ENCODE data around the gene ZNF540. TPM values are rescaled to one million over a fixed set of nuclear protein-coding genes. Genes with fewer than 3 reads are reported as not detected.
A peak's percentile ranks its signal among the peaks of the same experiment; 100 is the strongest.

Gene ZNF540
- total RNA-seq = 0.79 and 0.98 TPM in 2 replicates
- long read RNA-seq, transcript ZNF540-201 (5 exons, 3,099 nt) = major isoform, 8 of 11 reads
- long read RNA-seq, partial matches to known transcripts = 0 of 11 reads
- long read RNA-seq, other reads (novel, unspliced or antisense) = 2 of 11 reads

DNA sequence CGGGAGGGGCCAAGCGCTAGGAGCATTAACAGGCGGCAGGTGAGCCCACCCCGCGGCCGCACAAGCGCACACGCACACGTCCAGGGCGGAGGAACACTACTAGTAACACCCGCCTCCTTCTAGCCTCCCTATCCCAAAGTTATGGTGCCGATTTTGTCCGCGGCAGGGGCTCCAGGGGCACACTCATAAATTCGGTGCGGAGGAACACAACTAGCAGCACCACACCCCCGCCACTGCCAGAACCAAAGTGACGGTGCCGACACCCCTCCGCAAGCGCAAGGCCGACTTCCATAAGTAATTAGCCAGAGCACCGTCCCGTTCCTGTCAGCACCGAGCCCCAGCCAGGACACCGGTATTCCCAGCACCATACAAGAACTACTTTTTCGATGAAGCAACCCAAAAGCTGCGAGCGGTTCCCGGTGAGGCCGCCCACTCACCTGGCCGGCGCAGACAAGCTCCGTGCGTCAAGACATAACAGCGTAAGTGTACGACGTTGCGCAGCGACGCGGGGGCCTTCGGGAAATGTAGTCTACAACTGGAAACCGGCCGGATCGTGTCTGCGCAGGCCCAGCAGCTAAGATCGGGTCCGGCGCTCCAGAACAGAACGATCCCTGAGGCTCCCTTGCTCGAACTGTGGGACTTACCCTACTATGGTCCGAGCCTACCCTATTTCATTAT, at the start of gene ZNF540, which contains the start of gene ZNF571:
TSS of gene ZNF540 (plus strand) at position 573 of the 678 bp plus-strand sequence. CDS start 3,572 bp downstream, outside the sequence.
TSS of gene ZNF571 (minus strand) at position 489 of the 678 bp plus-strand sequence. CDS start 8,116 bp downstream, outside the sequence.
- Mint-ChIP-seq H3K4me1 (ENCODE audit: low read depth) (peaks cover 13% of the 10 kb centered on the region), H3K36me3 (ENCODE audit: insufficient read depth) (peaks cover 16% of the 10 kb centered on the region), H3K27me3 (peaks cover 6% of the 10 kb centered on the region), H3K4me3 (ENCODE audit: low read depth) (peak within 1 kb of the TSS; percentile 90), H3K27ac (peak within 1 kb of the TSS; percentile 100), H3K9me3 (ENCODE audit: low read depth) (peaks cover 7% of the 10 kb centered on the region)
- DNase-seq (ENCODE audit: low spot score, unreplicated experiment) = peak; percentile 81
- no peak for TF ChIP-seq CTCF (IDR thresholded peaks at IDR 0.05; ENCODE audit: unreplicated experiment)

- Mint-ChIP-seq H3K4me3 (ENCODE audit: low read depth) (no peak overlapping the region), H3K27ac (no peak overlapping the region), H3K9me3 (ENCODE audit: low read depth) (peaks cover 56% of the 10 kb centered on the region), H3K27me3 (no peaks in the 10 kb centered on the region), H3K36me3 (ENCODE audit: insufficient read depth) (peaks cover 41% of the 10 kb centered on the region), H3K4me1 (ENCODE audit: low read depth) (no peaks in the 10 kb centered on the region)
- no peak for TF ChIP-seq CTCF (IDR thresholded peaks at IDR 0.05; ENCODE audit: unreplicated experiment)
- DNase-seq (ENCODE audit: low spot score, unreplicated experiment) = no peak
Observed at GRCh38 chr19:37551129-37551993, 43.3 kb upstream of the ZNF540 start.

DNA sequence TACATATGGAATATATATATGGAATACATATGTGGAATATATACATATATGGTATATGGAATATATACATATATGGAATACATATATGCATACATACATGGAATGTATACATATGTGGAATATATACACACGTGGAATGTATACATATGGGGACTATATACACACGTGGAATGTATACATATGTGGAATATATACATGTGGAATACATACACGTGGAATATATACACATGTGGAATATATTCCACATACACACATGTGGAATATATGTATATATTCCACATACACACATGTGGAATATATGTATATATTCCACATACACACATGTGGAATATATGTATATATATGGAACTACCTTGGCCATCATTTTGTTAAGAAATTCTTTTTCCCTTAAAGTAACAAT, 31.2 kb upstream of the ZNF540 start:
- Mint-ChIP-seq H3K27ac (no peak overlapping the region), H3K4me3 (ENCODE audit: low read depth) (no peak overlapping the region), H3K9me3 (ENCODE audit: low read depth) (peaks cover 58% of the 10 kb centered on the region), H3K36me3 (ENCODE audit: insufficient read depth) (peaks cover 80% of the 10 kb centered on the region), H3K4me1 (ENCODE audit: low read depth) (no peaks in the 10 kb centered on the region), H3K27me3 (no peaks in the 10 kb centered on the region)
- DNase-seq (ENCODE audit: low spot score, unreplicated experiment) = no peak
- no peak for TF ChIP-seq CTCF (IDR thresholded peaks at IDR 0.05; ENCODE audit: unreplicated experiment)

GRCh38 chr19:37564624-37565369, 29.9 kb upstream of the ZNF540 start:
- Mint-ChIP-seq H3K36me3 (ENCODE audit: insufficient read depth) (peaks cover 79% of the 10 kb centered on the region), H3K4me3 (ENCODE audit: low read depth) (no peak overlapping the region), H3K27ac (no peak overlapping the region), H3K9me3 (ENCODE audit: low read depth) (peaks cover 62% of the 10 kb centered on the region), H3K4me1 (ENCODE audit: low read depth) (no peaks in the 10 kb centered on the region), H3K27me3 (no peaks in the 10 kb centered on the region)
- DNase-seq (ENCODE audit: low spot score, unreplicated experiment) = no peak
- no peak for TF ChIP-seq CTCF (IDR thresholded peaks at IDR 0.05; ENCODE audit: unreplicated experiment)

DNA sequence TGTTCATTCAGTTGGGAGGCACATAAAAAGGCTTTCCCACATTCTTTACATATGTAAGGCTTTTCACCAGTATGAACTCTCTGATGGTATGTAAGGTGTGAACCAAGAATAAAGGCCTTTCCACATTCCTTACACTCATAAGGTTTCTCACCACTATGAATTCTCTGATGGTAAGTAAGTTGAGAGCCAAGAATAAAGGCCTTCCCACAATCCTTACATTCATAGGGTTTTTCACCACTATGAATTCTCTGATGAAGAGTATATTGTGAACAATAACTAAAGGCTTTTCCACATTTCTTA, 29.4 kb upstream of the ZNF540 start:
- Mint-ChIP-seq H3K9me3 (ENCODE audit: low read depth) (peaks cover 66% of the 10 kb centered on the region), H3K27me3 (no peaks in the 10 kb centered on the region), H3K4me3 (ENCODE audit: low read depth) (no peak overlapping the region), H3K4me1 (ENCODE audit: low read depth) (no peaks in the 10 kb centered on the region), H3K27ac (no peak overlapping the region), H3K36me3 (ENCODE audit: insufficient read depth) (peaks cover 84% of the 10 kb centered on the region)
- no peak for DNase-seq (ENCODE audit: low spot score, unreplicated experiment)
- TF ChIP-seq CTCF (IDR thresholded peaks at IDR 0.05; ENCODE audit: unreplicated experiment) = no peak
